ENCODE results near the gene UNG. TPM values are rescaled to one million over a fixed set of nuclear protein-coding genes. Genes with fewer than 3 reads are reported as not detected.

UNG gene
- total and polyA plus RNA-seq, 4 donors = 11.8 to 17.8 (median 14.9) TPM

- Histone ChIP-seq H3K27ac (ENCODE audit: low read depth in 1 of 2, low read length in 1 of 2) (peak overlapping the region in 1 of 2 donors; percentile 92), H3K4me1 (ENCODE audit: control insufficient read depth in 5 of 5, insufficient read depth in 5 of 5, low read length in 5 of 5) (peaks cover 7 to 27% (median 10%) of the 10 kb centered on the region in 5 donors), H3K4me3 (no peak overlapping the region), H3K9ac (ENCODE audit: insufficient read depth in 1 of 2, low read length in 2 of 2) (no peak overlapping the region), H3K9me3 (ENCODE audit: control insufficient read depth in 4 of 4, insufficient read depth in 3 of 4, low read length in 3 of 4) (no peaks in the 10 kb centered on the region), H3K27me3 (ENCODE audit: control insufficient read depth in 3 of 3, insufficient read depth in 3 of 3, low read length in 2 of 3) (no peaks in the 10 kb centered on the region), H3K36me3 (ENCODE audit: control insufficient read depth in 4 of 4, insufficient read depth in 4 of 4, low read length in 4 of 4) (peaks cover 0 to 5% (median 0%) of the 10 kb centered on the region in 4 donors)
- WGBS, 2 donors = 83% methylated on average over 2 of the region's 2 CpGs
- ATAC-seq (ENCODE audit: insufficient read depth, low FRiP score) (no peak), DNase-seq (no peak)
- no peak for TF ChIP-seq CTCF (IDR thresholded peaks at IDR 0.05; ENCODE audit: control extremely low read depth, extremely low read depth)
Measured at GRCh38 chr12:109114644-109115043, 17.2 kb downstream of the UNG start.

- WGBS, 2 donors = 73 to 76% methylated on average over 3 of the region's 3 CpGs
Measured at GRCh38 chr12:109115404-109115757, 18.0 kb downstream of the UNG start.

GRCh38 chr12:109115758-109116610 is 18.6 kb downstream of the UNG start, which contains the start of gene ACACB:
Gene ACACB (plus strand): TSS chr12:109116587. CDS start chr12:109139406, 22,819 bp downstream.
- no peak within 1 kb of the TSS for H3K4me3 ChIP-seq
- 46 to 57% methylated on average over 14 of the region's 14 CpGs for WGBS, 2 donors
- no peaks in the 10 kb centered on the region for H3K27me3 ChIP-seq (ENCODE audit: control insufficient read depth in 3 of 3, insufficient read depth in 3 of 3, low read length in 2 of 3)
- TF ChIP-seq CTCF (IDR thresholded peaks at IDR 0.05; ENCODE audit: control extremely low read depth, extremely low read depth) = no peak
- H3K27ac ChIP-seq (ENCODE audit: low read depth in 1 of 2, low read length in 1 of 2) = peak within 1 kb of the TSS; percentile 66 to 92
- no peak within 1 kb of the TSS for H3K9ac ChIP-seq (ENCODE audit: insufficient read depth in 1 of 2, low read length in 2 of 2)
- no peaks in the 10 kb centered on the region for H3K36me3 ChIP-seq (ENCODE audit: control insufficient read depth in 4 of 4, insufficient read depth in 4 of 4, low read length in 4 of 4)
- DNase-seq (no peak), ATAC-seq (ENCODE audit: insufficient read depth, low FRiP score) (no peak)
- H3K4me1 ChIP-seq (ENCODE audit: control insufficient read depth in 5 of 5, insufficient read depth in 5 of 5, low read length in 5 of 5) = peaks cover 0 to 14% (median 13%) of the 10 kb centered on the region in 5 donors
- H3K9me3 ChIP-seq (ENCODE audit: control insufficient read depth in 4 of 4, insufficient read depth in 3 of 4, low read length in 3 of 4) = no peaks in the 10 kb centered on the region

More at GRCh38 chr12:109115404-109115757, 18.0 kb downstream of the UNG start:
- no peak for TF ChIP-seq CTCF (IDR thresholded peaks at IDR 0.05; ENCODE audit: control extremely low read depth, extremely low read depth)
- DNase-seq = no peak
- no peak for ATAC-seq (ENCODE audit: insufficient read depth, low FRiP score)
- no peaks in the 10 kb centered on the region for H3K9me3 ChIP-seq (ENCODE audit: control insufficient read depth in 4 of 4, insufficient read depth in 3 of 4, low read length in 3 of 4)
- H3K9ac ChIP-seq (ENCODE audit: insufficient read depth in 1 of 2, low read length in 2 of 2) = no peak overlapping the region
- no peak overlapping the region for H3K4me3 ChIP-seq
- H3K4me1 ChIP-seq (ENCODE audit: control insufficient read depth in 5 of 5, insufficient read depth in 5 of 5, low read length in 5 of 5) = peaks cover 3 to 19% (median 11%) of the 10 kb centered on the region in 5 donors
- no peaks in the 10 kb centered on the region for H3K27me3 ChIP-seq (ENCODE audit: control insufficient read depth in 3 of 3, insufficient read depth in 3 of 3, low read length in 2 of 3)
- H3K27ac ChIP-seq (ENCODE audit: low read depth in 1 of 2, low read length in 1 of 2) = peak overlapping the region; percentile 66 to 92
- no peaks in the 10 kb centered on the region for H3K36me3 ChIP-seq (ENCODE audit: control insufficient read depth in 4 of 4, insufficient read depth in 4 of 4, low read length in 4 of 4)
